NCI-H1694 treated with DMSO at 0.1 percent for 48 hours (cell line): ENCODE results near the gene SOX4.

ENCODE experiments used
- DNase-seq: peaks from one replicate; lab custom pipeline; 2025; lab: John Stamatoyannopoulos, UW

SOX4 gene

GRCh38 chr6:21613809-21614208, 20.3 kb downstream of the SOX4 start:
- no peak for DNase-seq

GRCh38 chr6:21614226-21614625, 20.7 kb downstream of the SOX4 start:
- DNase-seq, result no peak

DNA sequence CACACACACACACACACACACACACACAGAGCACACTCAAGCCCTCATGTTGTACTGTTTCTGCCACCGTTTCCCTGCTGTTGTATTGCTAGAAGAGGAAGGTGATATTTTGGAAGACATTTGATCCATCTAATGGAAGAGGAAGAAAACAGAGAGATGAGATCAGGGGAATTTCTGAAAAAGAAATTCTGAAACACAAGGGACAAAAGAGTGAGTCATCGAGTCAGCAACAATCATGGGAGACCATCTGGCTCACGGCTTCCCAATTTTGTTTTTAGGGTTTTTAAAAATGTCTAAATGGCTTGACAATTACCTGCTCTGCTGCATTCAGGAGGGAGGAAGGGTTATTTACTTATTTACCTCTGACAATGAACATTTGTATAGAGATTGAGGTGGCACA, 22.0 kb downstream of the SOX4 start:
- peak; percentile 16 for DNase-seq

- DNase-seq, result no peak
These were observed 22.5 kb downstream of the SOX4 start for GRCh38 chr6:21616005-21616404.

GRCh38 chr6:21625642-21626041, 32.1 kb downstream of the SOX4 start:
- DNase-seq, result no peak

DNA sequence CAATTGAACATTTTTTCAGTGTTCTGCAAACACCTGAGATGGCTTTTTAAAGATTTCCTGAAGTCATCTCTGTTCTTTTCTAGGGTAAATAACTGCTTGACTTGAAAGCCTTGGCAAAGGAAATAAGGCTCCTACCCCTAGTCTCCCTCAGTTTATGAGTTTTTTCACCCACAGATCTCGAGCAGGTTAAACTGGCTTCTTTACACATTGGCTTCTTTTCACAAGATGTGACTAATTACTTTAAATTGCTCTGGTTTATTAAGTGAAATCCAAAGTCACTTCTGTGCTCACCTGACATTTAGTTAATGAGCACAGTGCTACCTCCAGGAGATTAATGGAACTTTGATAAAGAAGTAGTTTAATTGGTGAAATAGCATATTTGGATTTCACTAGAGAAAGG, 33.2 kb downstream of the SOX4 start:
- no peak for DNase-seq

GRCh38 chr6:21628160-21628559, 34.6 kb downstream of the SOX4 start:
- no peak for DNase-seq

GRCh38 chr6:21633511-21634109, 40.1 kb downstream of the SOX4 start:
- no peak for DNase-seq

GRCh38 chr6:21634582-21634981, 41.0 kb downstream of the SOX4 start:
- DNase-seq, result no peak

- no peak for DNase-seq
These were observed 43.3 kb downstream of the SOX4 start for GRCh38 chr6:21636876-21637275.

DNA sequence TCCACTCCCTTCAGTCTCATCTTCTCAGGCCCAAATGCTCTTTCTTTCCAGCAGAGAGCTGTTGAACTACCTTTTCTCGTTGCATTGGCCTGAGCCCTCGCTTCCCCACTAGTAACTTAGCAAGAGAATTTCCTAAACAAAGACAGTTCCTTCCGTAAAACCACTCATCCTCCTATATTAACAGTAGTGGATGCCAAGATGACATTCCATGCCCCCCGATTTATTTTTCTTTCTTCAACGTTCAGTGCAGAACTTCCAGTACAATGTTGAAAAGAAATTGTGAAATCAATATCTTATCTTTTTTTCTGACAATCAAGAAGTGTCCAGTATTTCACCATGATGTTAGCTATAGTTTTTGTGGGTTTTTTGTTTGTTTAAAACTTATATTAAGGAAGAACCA, 45.8 kb downstream of the SOX4 start:
- no peak for DNase-seq
